CD4-positive, alpha-beta T cell treated with Interleukin-6 for 4 hours (primary cell): Measurements from ENCODE around the gene AMBRA1.

Source experiments
- DNase-seq: peaks from one replicate; pipeline ENCODE4 v3.0.0-alpha.2; 2020; ENCODE audit warnings: mixed read lengths

The AMBRA1 gene

GRCh38 chr11:46426233-46426991, 167.4 kb downstream of the AMBRA1 start:
- DNase-seq = no peak

- no peak for DNase-seq
These were observed 171.2 kb downstream of the AMBRA1 start for GRCh38 chr11:46422588-46422987.

GRCh38 chr11:46421257-46421880, 172.5 kb downstream of the AMBRA1 start:
- no peak for DNase-seq

- DNase-seq = no peak
These were observed 173.3 kb downstream of the AMBRA1 start for GRCh38 chr11:46420513-46420912.

- no peak for DNase-seq
These were observed 175.1 kb downstream of the AMBRA1 start for GRCh38 chr11:46418751-46419150.

GRCh38 chr11:46417711-46418110, 176.1 kb downstream of the AMBRA1 start:
- DNase-seq = no peak

GRCh38 chr11:46414879-46415278, 178.9 kb downstream of the AMBRA1 start:
- DNase-seq = no peak

GRCh38 chr11:46414466-46414796, 179.4 kb downstream of the AMBRA1 start:
- peak; percentile 3 for DNase-seq

- no peak for DNase-seq
These were observed 179.9 kb downstream of the AMBRA1 start for GRCh38 chr11:46413760-46414465.

- no peak for DNase-seq
These were observed 183.8 kb downstream of the AMBRA1 start for GRCh38 chr11:46410021-46410420.

- no peak for DNase-seq
These were observed 185.3 kb downstream of the AMBRA1 start for GRCh38 chr11:46408407-46408986.

- no peak for DNase-seq
These were observed 186.2 kb downstream of the AMBRA1 start for GRCh38 chr11:46407635-46408034.

- DNase-seq = no peak
These were observed 189.3 kb downstream of the AMBRA1 start for GRCh38 chr11:46404476-46405017.

GRCh38 chr11:46402957-46403902, 190.6 kb downstream of the AMBRA1 start:
- no peak for DNase-seq

- no peak for DNase-seq
These were observed 196.3 kb downstream of the AMBRA1 start for GRCh38 chr11:46397526-46397925.

- DNase-seq = no peak
These were observed 200.1 kb downstream of the AMBRA1 start for GRCh38 chr11:46393759-46394158.

GRCh38 chr11:46393231-46393616, 200.6 kb downstream of the AMBRA1 start:
- no peak for DNase-seq

GRCh38 chr11:46392421-46393230, 201.2 kb downstream of the AMBRA1 start:
- DNase-seq = peak; percentile 80

GRCh38 chr11:46391578-46392420, 202.0 kb downstream of the AMBRA1 start, which contains the start of gene CHRM4:
Gene CHRM4, minus strand, starts transcription at chr11:46391776. Its CDS starts 5,219 bp downstream, at chr11:46386557.
- DNase-seq = peak; percentile 7

- DNase-seq = no peak
These were observed 202.6 kb downstream of the AMBRA1 start for GRCh38 chr11:46391186-46391577.
